Measurements from ENCODE around the gene SDHC.

Gene SDHC

GRCh38 chr1:161305867-161306519 is 8.2 kb upstream of the SDHC start:
- TF ChIP-seq, protein P1, sequence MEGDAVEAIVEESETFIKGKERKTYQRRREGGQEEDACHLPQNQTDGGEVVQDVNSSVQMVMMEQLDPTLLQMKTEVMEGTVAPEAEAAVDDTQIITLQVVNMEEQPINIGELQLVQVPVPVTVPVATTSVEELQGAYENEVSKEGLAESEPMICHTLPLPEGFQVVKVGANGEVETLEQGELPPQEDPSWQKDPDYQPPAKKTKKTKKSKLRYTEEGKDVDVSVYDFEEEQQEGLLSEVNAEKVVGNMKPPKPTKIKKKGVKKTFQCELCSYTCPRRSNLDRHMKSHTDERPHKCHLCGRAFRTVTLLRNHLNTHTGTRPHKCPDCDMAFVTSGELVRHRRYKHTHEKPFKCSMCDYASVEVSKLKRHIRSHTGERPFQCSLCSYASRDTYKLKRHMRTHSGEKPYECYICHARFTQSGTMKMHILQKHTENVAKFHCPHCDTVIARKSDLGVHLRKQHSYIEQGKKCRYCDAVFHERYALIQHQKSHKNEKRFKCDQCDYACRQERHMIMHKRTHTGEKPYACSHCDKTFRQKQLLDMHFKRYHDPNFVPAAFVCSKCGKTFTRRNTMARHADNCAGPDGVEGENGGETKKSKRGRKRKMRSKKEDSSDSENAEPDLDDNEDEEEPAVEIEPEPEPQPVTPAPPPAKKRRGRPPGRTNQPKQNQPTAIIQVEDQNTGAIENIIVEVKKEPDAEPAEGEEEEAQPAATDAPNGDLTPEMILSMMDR (IDR thresholded peaks at IDR 0.05; ENCODE audit: insufficient read depth, low read length, missing control alignments): peak; percentile 14
- ChIA-PET POLR2A (interaction anchor here (0.5 to 1.5 kb wide), 3 partner anchors 8 to 58 kb away, joined by 3 to 6 read pairs (median 3); partner anchors contain the start of gene SDHC), CTCF (interaction anchor here (0.8 to 3.5 kb wide), 9 partner anchors 8 to 113 kb away, joined by 3 to 21 read pairs (median 4); partner anchors contain the start of genes NDUFS2 and SDHC)

DNA sequence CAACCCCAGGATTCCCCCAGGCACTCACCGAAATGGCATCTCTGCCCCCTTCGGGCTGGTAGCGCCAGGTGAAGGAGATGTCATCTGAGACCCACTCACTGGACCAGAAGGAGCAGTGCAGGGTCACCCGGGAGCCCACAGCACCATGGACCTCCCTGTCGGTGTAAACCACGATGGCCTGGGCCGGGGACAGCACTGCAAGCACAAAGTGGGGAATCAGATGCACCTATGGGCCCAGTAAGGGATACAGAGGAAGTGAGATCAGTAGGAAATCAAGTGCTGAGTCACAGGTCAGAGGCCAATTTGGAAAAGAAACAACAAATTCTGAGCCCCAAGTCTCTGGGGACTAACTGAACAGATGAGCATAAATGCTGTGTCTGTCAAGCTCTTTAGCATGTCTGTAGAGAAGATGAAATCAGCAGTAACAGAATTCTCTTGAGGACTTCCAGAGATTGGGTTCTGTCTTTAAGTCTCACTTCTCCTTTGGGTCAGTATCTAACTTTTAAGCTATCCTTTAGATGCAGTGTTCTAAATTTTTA is 6.9 kb upstream of the SDHC start:
- DNase-seq (ENCODE audit: low read depth, low spot score): no peak
- ChIA-PET POLR2A (no interaction called here), CTCF (interaction anchor here (0.9 to 2.5 kb wide), 6 partner anchors 15 to 83 kb away, joined by 3 to 11 read pairs (median 4); no protein-coding TSS in a partner anchor)
- no peak overlapping the region for H3K4me3 ChIP-seq (ENCODE audit: low read depth, low read length)
- TF ChIP-seq, protein P1 (IDR thresholded peaks at IDR 0.05; ENCODE audit: insufficient read depth, low read length, missing control alignments): no peak

More at GRCh38 chr1:161305867-161306519, 8.2 kb upstream of the SDHC start:
- DNase-seq (ENCODE audit: low read depth, low spot score): no peak
- H3K4me3 ChIP-seq (ENCODE audit: low read depth, low read length): peak overlapping the region; percentile 74

GRCh38 chr1:161307892-161308638 is 6.1 kb upstream of the SDHC start:
- POLR2A ChIA-PET: no interaction called here
- no peak overlapping the region for H3K4me3 ChIP-seq (ENCODE audit: low read depth, low read length)
- TF ChIP-seq, protein P1 (IDR thresholded peaks at IDR 0.05; ENCODE audit: insufficient read depth, low read length, missing control alignments): no peak
- CTCF ChIA-PET: interaction anchor here (0.9 to 2.2 kb wide), 5 partner anchors 11 to 84 kb away, joined by 3 to 5 read pairs (median 3); no protein-coding TSS in a partner anchor
- DNase-seq (ENCODE audit: low read depth, low spot score): no peak

DNA sequence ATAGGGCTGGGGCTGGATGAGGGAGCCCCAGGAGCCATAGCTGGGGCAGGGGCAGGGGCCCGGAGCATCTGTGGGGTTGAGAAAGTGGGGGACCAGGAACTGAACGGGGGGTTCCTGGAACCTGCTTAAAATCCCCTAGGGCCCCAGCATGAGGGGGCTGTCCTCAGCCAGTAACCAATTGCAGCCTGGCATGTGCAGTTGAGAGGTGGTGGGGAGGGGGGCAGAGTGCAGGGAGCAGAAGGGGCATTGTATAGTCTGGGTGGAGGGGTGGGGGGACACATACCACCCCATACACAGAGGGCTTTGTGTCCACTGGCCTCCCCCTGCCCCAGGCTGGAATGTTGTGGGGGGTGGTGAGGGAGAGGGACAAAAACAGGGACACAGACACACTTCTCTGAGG is 4.3 kb upstream of the SDHC start, which contains the start of gene MPZ:
Gene MPZ, minus strand, starts transcription at position 101 of the 400 bp plus-strand sequence. Its CDS starts 63 bp downstream, at position 38.
- H3K4me3 ChIP-seq (ENCODE audit: low read depth, low read length): no peak within 1 kb of the TSS
- TF ChIP-seq, protein P1 (IDR thresholded peaks at IDR 0.05; ENCODE audit: insufficient read depth, low read length, missing control alignments): no peak
- ChIA-PET CTCF (no interaction called here), POLR2A (no interaction called here)
- no peak for DNase-seq (ENCODE audit: low read depth, low spot score)

GRCh38 chr1:161311595-161312181 is 2.5 kb upstream of the SDHC start:
- H3K4me3 ChIP-seq (ENCODE audit: low read depth, low read length): no peak overlapping the region
- DNase-seq (ENCODE audit: low read depth, low spot score): no peak
- ChIA-PET POLR2A (no interaction called here), CTCF (interaction anchor here (1.2 kb wide), 1 partner anchor 85 kb away, joined by 3 read pairs; no protein-coding TSS in a partner anchor)
- TF ChIP-seq, protein P1 (IDR thresholded peaks at IDR 0.05; ENCODE audit: insufficient read depth, low read length, missing control alignments): no peak

All from AG04449 (cell line).